Panc1 (cell line): ENCODE measurements around the gene LTN1. TPM values are rescaled to one million over a fixed set of nuclear protein-coding genes. Genes with fewer than 3 reads are reported as not detected.
A peak's percentile ranks its signal among the peaks of the same experiment; 100 is the strongest.

Source experiments
- ATAC-seq: fragments of 200-7000 bp; cut with Tn5 transposase; 2 replicates; pipeline ENCODE4 v1.9.1; 2020; ENCODE audit warnings: mild to moderate bottlenecking, moderate library complexity
- BruUV-seq: library from RNA; stranded (reverse); fragments of 400-500 nt; replicated peaks from 2 replicates; lab custom pipeline; 2021; lab: Mats Ljungman, UMichigan
- CTCF ChIA-PET: fragments of 300-600 bp; sonication (Branson Sonifier 250); formaldehyde crosslinking; loops from one replicate; lab custom pipeline; 2022; ENCODE audit warnings: antibody characterized with exemption; lab: Charles Lee
- POLR2A ChIA-PET: fragments of 300-600 bp; sonication (Branson Sonifier 250); formaldehyde crosslinking; loops from one replicate; lab custom pipeline; 2022; ENCODE audit warnings: antibody characterized with exemption; lab: Charles Lee
- DNase-seq: peaks from one replicate; pipeline ENCODE4 v3.0.0-alpha.2; 2010; ENCODE audit warnings: low read depth, low spot score
- H3K27ac ChIP-seq: 2 replicates; pipeline ENCODE4 v1.5.1; 2011; ENCODE audit warnings: mild to moderate bottlenecking, low read length, inconsistent platforms
- H3K27me3 ChIP-seq: fragments of 200-500 bp; sonication (Bioruptor generic); 2 replicates; pipeline ENCODE4 v1.6.0; 2014; ENCODE audit warnings: low read length, inconsistent platforms; ENCODE audit not compliant: control insufficient read depth, insufficient read depth
- H3K36me3 ChIP-seq: fragments of 200-500 bp; sonication (Bioruptor generic); 2 replicates; pipeline ENCODE4 v1.5.1; 2014; ENCODE audit warnings: inconsistent platforms, mild to moderate bottlenecking, low read length, moderate library complexity; ENCODE audit not compliant: control insufficient read depth, insufficient read depth
- H3K4me1 ChIP-seq: 2 replicates; pipeline ENCODE4 v1.5.1; 2011; ENCODE audit warnings: inconsistent platforms, mild to moderate bottlenecking, low read length, moderate library complexity; ENCODE audit not compliant: control insufficient read depth, insufficient read depth
- H3K4me3 ChIP-seq, 2 experiments: 2 replicates each; pipeline ENCODE4 v1.5.1; 2011 to 2012; ENCODE audit warnings: low read depth in 2 of 2, low read length in 2 of 2, mild to moderate bottlenecking in 2 of 2, inconsistent platforms in 1 of 2, moderate library complexity in 1 of 2
- H3K9me3 ChIP-seq: fragments of 200-500 bp; sonication (Bioruptor generic); 2 replicates; pipeline ENCODE4 v1.5.1; 2014; ENCODE audit warnings: low read depth, mild to moderate bottlenecking, inconsistent platforms, low read length, moderate library complexity; ENCODE audit not compliant: control insufficient read depth, insufficient read depth
- POLR2AphosphoS5 ChIP-seq: IDR thresholded peaks from 2 replicates; pipeline ENCODE4 v1.6.1; 2012; ENCODE audit warnings: mild to moderate bottlenecking, low read depth, low read length, moderate library complexity
- SIN3A ChIP-seq: IDR thresholded peaks from 2 replicates; pipeline ENCODE4 v1.6.1; 2012; ENCODE audit warnings: low read depth, mild to moderate bottlenecking, low read length, moderate library complexity, borderline replicate concordance; ENCODE audit not compliant: insufficient read depth
- TCF7L2 ChIP-seq: IDR thresholded peaks from 2 replicates; pipeline ENCODE4 v1.6.1; 2011; ENCODE audit warnings: mild to moderate bottlenecking, low read depth, low read length, inconsistent platforms
- in situ Hi-C: cut with HindIII; loops from 2 replicates; pipeline ENCODE4 v1.10.0; 2016; ENCODE audit warnings: low sequenced_read_pairs, low pct_unique_long_range_greater_than_20kb
- intact Hi-C: fragments of 100-400 bp; cut with micrococcal nuclease; formaldehyde crosslinking; loops from one replicate; pipeline ENCODE4 v1.10.0; 2022; ENCODE audit not compliant: unreplicated experiment
- total RNA-seq: library from RNA; stranded (reverse); gene quantifications from one replicate; pipeline ENCODE4 v1.2.1, GENCODE V29; 2021; ENCODE audit not compliant: unreplicated experiment
- TF ChIP-seq, protein P1 (sequence below): fragments of 450-650 bp; IDR thresholded peaks from 2 replicates; pipeline ENCODE4 v1.5.1; 2017; ENCODE audit warnings: mild to moderate bottlenecking
- TF ChIP-seq, protein P2 (sequence below), 2 experiments: IDR thresholded peaks; 2 replicates each; pipeline ENCODE4 v1.6.1; 2011 to 2012; ENCODE audit warnings: low read depth in 2 of 2, control low read depth in 1 of 2, low read length in 1 of 2, mild to moderate bottlenecking in 1 of 2, moderate library complexity in 1 of 2; ENCODE audit not compliant: insufficient read depth in 1 of 2

LTN1 gene
- total RNA-seq, 1 experiment from 2014 or later = 19.7 TPM

DNA sequence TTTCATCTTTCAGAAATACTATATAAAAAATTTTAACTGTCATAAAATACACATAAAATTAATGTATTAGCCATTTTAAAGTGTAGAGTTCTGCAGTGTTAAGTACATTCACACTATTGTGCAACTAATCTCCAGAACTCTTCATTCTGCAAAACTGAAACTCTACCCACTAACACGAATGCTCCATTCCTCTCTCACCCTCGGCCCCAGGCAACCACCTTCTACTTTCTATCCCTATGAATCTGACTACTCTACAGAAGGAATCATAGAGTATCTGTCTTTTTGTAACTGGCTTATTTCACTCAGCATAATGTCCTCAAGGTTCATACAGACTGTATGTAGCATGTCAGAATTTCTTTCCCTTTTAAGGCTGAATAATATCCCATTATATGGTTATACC, 43.4 kb downstream of the LTN1 start:
- BruUV-seq = no TSS peak
- DNase-seq = no peak
- no peak for TF ChIP-seq POLR2AphosphoS5
- TF ChIP-seq, protein P1, sequence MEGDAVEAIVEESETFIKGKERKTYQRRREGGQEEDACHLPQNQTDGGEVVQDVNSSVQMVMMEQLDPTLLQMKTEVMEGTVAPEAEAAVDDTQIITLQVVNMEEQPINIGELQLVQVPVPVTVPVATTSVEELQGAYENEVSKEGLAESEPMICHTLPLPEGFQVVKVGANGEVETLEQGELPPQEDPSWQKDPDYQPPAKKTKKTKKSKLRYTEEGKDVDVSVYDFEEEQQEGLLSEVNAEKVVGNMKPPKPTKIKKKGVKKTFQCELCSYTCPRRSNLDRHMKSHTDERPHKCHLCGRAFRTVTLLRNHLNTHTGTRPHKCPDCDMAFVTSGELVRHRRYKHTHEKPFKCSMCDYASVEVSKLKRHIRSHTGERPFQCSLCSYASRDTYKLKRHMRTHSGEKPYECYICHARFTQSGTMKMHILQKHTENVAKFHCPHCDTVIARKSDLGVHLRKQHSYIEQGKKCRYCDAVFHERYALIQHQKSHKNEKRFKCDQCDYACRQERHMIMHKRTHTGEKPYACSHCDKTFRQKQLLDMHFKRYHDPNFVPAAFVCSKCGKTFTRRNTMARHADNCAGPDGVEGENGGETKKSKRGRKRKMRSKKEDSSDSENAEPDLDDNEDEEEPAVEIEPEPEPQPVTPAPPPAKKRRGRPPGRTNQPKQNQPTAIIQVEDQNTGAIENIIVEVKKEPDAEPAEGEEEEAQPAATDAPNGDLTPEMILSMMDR = no peak
- TF ChIP-seq, protein P2, sequence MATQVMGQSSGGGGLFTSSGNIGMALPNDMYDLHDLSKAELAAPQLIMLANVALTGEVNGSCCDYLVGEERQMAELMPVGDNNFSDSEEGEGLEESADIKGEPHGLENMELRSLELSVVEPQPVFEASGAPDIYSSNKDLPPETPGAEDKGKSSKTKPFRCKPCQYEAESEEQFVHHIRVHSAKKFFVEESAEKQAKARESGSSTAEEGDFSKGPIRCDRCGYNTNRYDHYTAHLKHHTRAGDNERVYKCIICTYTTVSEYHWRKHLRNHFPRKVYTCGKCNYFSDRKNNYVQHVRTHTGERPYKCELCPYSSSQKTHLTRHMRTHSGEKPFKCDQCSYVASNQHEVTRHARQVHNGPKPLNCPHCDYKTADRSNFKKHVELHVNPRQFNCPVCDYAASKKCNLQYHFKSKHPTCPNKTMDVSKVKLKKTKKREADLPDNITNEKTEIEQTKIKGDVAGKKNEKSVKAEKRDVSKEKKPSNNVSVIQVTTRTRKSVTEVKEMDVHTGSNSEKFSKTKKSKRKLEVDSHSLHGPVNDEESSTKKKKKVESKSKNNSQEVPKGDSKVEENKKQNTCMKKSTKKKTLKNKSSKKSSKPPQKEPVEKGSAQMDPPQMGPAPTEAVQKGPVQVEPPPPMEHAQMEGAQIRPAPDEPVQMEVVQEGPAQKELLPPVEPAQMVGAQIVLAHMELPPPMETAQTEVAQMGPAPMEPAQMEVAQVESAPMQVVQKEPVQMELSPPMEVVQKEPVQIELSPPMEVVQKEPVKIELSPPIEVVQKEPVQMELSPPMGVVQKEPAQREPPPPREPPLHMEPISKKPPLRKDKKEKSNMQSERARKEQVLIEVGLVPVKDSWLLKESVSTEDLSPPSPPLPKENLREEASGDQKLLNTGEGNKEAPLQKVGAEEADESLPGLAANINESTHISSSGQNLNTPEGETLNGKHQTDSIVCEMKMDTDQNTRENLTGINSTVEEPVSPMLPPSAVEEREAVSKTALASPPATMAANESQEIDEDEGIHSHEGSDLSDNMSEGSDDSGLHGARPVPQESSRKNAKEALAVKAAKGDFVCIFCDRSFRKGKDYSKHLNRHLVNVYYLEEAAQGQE (IDR thresholded peaks at IDR 0.05; ENCODE audit: insufficient read depth in 1 of 2, low read depth in 2 of 2, low read length in 1 of 2) = no peak
- TF ChIP-seq SIN3A = no peak
- TF ChIP-seq TCF7L2 = no peak
- Histone ChIP-seq H3K27ac (no peak overlapping the region), H3K36me3 (peaks cover 12% of the 10 kb centered on the region), H3K4me3 (no peak overlapping the region), H3K27me3 (no peaks in the 10 kb centered on the region), H3K9me3 (no peaks in the 10 kb centered on the region), H3K4me1 (0 out of 2 replicates have a peak, but pooled peaks cover under 1% of the 10 kb centered on the region)
- intact Hi-C loops (no loop called here), in situ Hi-C loops (no loop called here)
- ChIA-PET POLR2A (no interaction called here), CTCF (no interaction called here)
- ATAC-seq = no peak

DNA sequence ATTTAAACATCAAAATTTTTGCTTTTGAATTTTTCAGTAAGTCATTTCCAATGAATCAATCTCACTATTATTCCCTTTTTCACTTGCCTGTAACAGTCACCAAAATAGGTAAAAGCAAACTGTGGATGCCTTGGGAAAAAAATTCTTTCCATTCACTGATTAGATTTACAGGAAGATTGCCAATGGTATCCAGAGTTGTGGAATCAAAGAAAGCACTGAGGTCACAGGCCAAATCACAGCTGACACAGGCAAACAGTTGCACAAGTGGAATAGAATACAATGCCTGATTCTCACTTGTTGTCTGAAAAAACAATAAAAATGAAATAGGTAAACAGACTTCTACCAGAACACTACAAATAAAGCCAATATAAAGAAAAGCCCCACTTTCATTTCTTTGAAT, 48.4 kb downstream of the LTN1 start:
- CTCF ChIA-PET = no interaction called here
- Histone ChIP-seq H3K4me3 (no peak overlapping the region), H3K9me3 (no peaks in the 10 kb centered on the region), H3K4me1 (peaks cover 6% of the 10 kb centered on the region; the same call in 1 of the 2 replicates), H3K27me3 (no peaks in the 10 kb centered on the region), H3K27ac (no peak overlapping the region; the same call in 1 of the 2 replicates), H3K36me3 (peaks cover 11% of the 10 kb centered on the region; the same call in 1 of the 2 replicates)
- no TSS peak for BruUV-seq
- ATAC-seq (no peak), DNase-seq (no peak)
- POLR2A ChIA-PET = no interaction called here
- TF ChIP-seq, protein P1 = no peak
- TF ChIP-seq SIN3A (no peak), TCF7L2 (0 out of 2 replicates have a peak, but pooled peaks have one; percentile 16), POLR2AphosphoS5 (no peak)
- in situ Hi-C loops (no loop called here), intact Hi-C loops (loop anchor here (5.0 kb wide), 2 partner anchors 197 to 427 kb away; no protein-coding TSS in a partner anchor)
